Stimulated activated CD4-positive, alpha-beta T cell treated with anti-CD3 and anti-CD28 coated beads, Interleukin-12 subunit alpha, Interleukin-12 subunit beta, amount 100 ng/mL, for 4 hours (primary cell): ENCODE data around the gene RHEX.
"Not testable (repeated sequence)": the region's sequence is repeated elsewhere in the genome, so short reads cannot be mapped to it uniquely, and the experiment has no call there.

Source experiments
- DNase-seq: peaks from one replicate; pipeline ENCODE4 v3.0.0-alpha.2; 2020

RHEX gene, protein sequence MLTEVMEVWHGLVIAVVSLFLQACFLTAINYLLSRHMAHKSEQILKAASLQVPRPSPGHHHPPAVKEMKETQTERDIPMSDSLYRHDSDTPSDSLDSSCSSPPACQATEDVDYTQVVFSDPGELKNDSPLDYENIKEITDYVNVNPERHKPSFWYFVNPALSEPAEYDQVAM

GRCh38 chr1:206052919-206053610 is at the start of gene RHEX:
RHEX (plus strand) TSS chr1:206053173; CDS start chr1:206097829, 44,656 bp downstream.
- DNase-seq = not testable (repeated sequence)

DNA sequence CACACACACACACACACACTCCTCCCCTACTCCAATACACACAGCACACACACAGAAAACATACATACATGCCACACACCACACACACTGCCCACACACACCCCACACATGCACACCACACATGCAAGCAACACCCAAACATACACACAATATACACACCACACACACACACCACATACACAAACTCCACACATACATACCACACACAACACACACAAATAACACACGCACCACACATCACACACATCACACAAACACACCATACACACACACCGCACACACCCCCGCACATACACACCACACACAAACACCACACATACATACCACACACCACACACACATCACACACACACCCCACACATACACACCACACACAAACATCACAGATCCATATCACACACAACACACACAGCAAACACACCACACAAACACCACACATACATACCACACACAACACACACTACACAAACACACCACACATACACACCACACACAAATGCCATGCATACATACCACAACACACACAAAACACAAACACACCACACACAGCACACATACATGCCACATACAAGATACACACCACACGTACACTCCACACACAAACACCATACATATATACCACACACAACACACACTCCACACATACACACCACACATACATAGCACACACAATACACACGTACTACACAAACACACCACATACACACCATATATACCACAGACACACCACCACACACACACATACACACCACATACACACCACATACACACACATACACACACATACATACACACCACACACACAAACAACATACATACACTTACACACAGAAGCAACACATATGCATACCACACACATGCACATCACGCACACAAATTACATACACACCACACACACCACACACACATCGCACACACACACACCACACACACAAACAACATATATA is 48.8 kb upstream of the RHEX start:
- DNase-seq = no peak

GRCh38 chr1:206004826-206005225 is 48.1 kb upstream of the RHEX start:
- DNase-seq = no peak

DNA sequence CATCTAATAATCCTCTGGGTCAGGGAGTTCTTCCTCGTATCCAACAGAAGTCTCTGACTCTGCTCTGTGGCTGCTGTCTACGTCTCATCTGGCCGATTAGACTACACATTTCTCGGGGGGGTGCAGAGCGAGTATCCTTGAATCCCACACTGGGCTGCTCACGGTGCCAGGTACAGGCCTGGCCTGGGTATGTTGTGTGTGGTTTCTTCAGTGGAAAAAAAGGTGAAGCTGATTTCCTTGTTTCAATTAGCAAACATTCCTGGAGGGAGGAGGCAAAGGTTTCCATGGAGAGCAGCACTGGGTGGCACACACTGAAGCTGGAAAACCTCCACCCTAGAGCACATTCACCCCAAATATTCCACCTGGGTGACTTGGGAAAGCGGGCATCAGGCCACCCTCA is 47.7 kb upstream of the RHEX start:
- DNase-seq = no peak

GRCh38 chr1:206005778-206006180 is 47.2 kb upstream of the RHEX start:
- DNase-seq = no peak

- DNase-seq = no peak
Measured at GRCh38 chr1:206006946-206007345, 46.0 kb upstream of the RHEX start.

DNA sequence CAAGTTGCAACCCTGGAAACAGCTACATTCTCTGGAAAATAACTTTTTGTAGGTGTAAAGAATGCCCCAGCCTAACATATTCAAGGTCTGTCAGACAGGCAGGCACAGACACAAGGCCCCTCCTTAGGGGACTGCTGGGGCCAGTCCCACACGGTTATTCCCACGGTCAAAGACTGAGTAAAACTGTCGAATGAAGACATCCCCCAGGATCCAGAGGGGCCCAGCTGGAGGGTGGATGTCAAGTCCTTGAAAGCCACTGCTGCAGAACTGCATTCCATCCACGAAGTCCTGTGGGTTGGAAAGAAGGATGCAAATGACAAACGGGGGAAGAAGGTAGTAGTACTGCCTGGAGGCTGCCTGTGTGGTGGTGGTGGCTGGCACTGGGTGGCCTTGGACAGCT is 42.9 kb upstream of the RHEX start:
- DNase-seq = no peak

GRCh38 chr1:206011057-206011456 is 41.9 kb upstream of the RHEX start:
- DNase-seq = no peak

DNA sequence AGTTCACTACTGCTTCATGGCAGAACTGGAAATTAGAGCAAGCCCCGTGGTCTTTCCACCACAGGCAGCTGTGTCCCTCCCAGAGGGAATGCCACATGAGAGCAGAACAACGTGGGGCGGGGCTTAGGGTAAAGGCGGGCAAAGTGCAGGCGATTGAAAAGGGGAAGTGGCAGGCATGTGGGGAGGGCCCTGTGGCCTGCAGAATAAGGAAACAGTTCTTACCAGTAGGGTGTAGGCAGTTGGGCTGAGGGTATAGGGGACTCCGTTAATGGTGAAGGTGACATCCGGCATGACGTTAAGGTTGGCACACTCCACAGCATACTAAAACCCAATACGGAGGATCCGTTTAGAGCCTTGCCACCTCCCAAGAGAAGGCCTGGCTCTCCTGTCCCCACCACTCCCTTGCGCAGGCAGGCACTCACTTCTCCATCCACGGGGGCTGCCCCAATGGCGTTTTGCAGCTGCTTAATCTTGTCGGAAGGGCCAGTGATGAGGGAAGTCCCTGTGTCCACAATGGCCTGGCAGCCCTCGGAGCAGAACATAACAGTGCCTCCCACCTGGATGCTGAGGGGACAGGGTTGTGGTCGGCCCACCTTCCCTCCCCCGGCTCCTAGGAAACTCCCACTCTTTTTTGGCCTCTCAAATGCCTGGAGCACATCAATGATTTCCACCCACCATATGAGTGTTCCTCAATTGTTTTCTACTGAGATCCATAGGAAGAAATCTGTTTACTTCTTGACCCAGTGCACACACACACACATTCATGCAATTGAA is 40.7 kb upstream of the RHEX start:
- DNase-seq = peak; percentile 16

DNA sequence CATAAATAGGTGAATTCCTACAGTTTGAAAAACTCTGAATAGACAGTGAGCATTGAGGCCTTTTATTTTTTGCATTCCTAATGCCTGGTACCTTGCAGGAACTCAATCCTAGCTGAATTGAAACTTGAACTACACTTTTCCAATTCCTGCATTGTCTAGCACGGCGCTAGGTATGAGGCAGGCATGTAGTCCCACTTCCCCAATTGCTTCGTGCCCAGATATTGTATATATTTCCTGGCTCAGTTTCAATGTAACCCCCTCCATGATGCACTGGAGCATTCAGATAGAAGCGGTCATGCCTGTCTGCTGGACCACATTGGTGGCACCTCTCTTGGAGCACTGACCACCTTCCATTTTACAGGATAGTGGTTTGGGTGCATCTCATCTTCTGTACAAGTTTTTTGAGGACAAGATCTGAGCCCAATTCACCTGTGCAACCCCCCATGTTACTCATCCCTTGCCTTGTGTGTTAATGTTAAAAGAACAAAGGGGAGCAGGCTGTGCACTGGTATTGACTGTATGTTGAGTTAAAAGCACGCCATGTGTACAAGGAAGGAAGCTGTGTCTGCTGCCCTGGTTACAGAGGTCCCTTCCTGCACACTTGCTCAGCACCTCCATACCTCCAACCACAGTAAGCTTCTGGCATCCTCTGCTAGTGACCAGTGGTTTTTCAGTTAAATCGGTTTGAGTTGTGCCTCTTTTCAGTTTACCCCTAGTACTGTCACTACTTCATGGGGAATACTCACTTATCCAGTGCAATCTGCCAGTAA is 39.8 kb upstream of the RHEX start:
- DNase-seq = no peak

DNA sequence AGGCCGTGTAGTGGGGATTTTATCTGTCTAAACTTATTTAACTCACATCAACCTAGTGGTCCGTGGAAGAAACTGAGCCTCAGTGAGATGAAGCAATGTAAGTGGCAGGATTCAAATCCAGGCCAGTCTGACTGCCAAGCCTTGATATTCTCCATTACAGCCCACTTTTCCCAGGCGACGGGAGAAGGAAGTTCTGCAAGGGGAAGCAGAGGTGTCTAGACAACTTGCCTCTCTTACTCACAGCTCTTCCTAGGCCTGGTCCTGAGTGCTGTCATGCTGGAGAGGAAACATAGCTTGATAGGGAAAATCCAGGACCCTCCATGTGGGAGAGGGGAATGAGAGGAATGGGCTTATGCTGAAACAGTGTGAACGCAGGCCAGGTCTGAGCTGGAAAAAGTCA is 38.4 kb upstream of the RHEX start:
- no peak for DNase-seq

- DNase-seq = no peak
Measured at GRCh38 chr1:206015071-206015470, 37.9 kb upstream of the RHEX start.

DNA sequence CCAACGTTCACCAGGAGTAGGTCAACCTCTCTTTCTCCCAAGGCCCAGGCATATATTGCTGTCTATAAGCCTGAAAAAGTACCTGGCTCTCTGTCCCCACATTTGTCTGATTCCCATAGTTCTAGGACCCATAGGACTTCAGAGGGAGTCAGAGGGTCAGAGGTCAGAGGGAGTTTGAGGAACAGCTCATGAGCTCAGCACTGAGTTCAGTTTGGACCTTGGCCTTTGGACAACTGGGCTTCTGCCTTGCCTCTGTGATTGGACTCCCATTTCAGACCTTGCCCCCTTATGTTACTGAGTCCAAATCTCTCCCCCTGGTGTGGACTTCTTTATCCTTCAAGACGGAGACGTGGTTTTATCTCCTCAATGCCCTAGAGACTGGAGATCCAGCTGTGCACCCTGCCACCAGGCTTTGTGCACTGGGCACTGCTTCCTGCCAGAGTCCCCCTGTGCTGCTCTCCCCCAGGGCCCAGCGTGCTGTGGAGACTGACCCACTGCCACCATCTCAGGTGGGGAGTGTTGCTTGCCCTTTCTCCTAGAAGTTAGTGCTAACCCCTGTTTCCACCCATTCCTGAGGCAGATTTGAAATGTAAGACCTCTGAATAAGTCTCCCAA is 32.5 kb upstream of the RHEX start:
- no peak for DNase-seq

- no peak for DNase-seq
Measured at GRCh38 chr1:206021008-206021625, 31.9 kb upstream of the RHEX start.

GRCh38 chr1:206021626-206022365 is 31.2 kb upstream of the RHEX start:
- no peak for DNase-seq

- DNase-seq = no peak
Measured at GRCh38 chr1:206022766-206023165, 30.2 kb upstream of the RHEX start.

DNA sequence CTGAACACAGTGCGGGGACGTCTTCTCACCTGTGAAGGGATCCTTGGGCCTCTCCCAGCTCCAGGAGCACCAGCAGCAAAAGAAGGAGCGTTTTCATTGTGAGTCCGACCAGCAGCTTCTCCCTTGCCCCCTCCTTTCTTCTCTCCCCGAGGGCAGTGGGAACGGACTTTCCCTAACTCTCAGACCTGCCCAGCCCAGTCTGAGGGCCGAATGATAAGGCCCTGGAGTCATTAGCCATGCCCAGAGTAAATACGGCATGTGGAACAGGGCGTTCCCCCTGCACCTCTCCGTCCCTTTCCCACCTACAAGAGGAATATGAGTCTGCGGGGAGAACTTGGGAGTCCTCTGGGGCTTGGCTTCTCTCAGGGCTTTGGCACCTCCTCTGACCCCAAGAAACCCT is 29.3 kb upstream of the RHEX start, which contains the start of gene CTSE:
Gene CTSE, minus strand, starts transcription at position 201 of the 400 bp plus-strand sequence. Its CDS starts 104 bp downstream, at position 97.
- no peak for DNase-seq

DNA sequence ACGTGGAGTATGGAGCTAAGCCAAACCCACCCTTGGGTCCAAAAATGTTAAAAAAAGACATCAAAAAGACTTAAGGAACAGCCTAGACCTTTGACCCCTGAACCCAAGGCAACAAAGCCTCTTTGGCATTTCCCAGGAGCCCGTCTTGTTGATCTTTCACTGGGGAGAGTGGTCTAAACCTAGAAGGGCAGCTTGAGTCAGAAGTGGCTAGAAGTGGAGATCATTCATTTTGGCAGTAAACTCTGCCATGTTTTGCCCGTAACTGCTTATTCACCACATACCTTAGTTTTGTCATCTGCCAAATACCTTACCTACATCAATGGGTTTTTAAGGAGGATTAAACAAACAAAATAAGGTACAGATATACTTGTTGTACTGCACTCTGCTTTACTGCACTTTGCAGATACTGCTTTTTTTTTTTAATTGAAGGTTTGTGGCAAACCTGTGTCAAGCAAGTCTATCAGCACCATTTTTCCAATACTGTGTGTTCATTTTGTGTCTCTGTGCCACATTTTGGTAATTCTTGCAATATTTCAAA is 27.6 kb upstream of the RHEX start:
- DNase-seq = no peak

- no peak for DNase-seq
Measured at GRCh38 chr1:206029484-206029883, 23.5 kb upstream of the RHEX start.

GRCh38 chr1:206030191-206030590 is 22.8 kb upstream of the RHEX start:
- no peak for DNase-seq
